ENCODE data around the gene SAFB2.

The SAFB2 gene

GRCh38 chr19:5563935-5564612 lies 58.5 kb downstream of the SAFB2 start:
- TF ChIP-seq FOXP2 (optimal IDR thresholded peaks at IDR 0.05; ENCODE audit: borderline replicate concordance, extremely low read depth, extremely low read length, insufficient read depth) (no peak), POLR2AphosphoS5 (IDR thresholded peaks at IDR 0.05; ENCODE audit: low read depth, low read length) (no peak), TAF1 (IDR thresholded peaks at IDR 0.05; ENCODE audit: borderline replicate concordance, insufficient read depth, low read length) (no peak), REST (IDR thresholded peaks at IDR 0.05; ENCODE audit: insufficient read depth in 1 of 2, low read depth in 2 of 2, low read length in 2 of 2) (no peak), SIN3A (IDR thresholded peaks at IDR 0.05; ENCODE audit: borderline replicate concordance, insufficient read depth, low read length) (no peak)

- TF ChIP-seq POLR2AphosphoS5 (IDR thresholded peaks at IDR 0.05; ENCODE audit: low read depth, low read length) = no peak
- TF ChIP-seq REST (IDR thresholded peaks at IDR 0.05; ENCODE audit: insufficient read depth in 1 of 2, low read depth in 2 of 2, low read length in 2 of 2) = no peak
- no peak for TF ChIP-seq TAF1 (IDR thresholded peaks at IDR 0.05; ENCODE audit: borderline replicate concordance, insufficient read depth, low read length)
- no peak for TF ChIP-seq FOXP2 (optimal IDR thresholded peaks at IDR 0.05; ENCODE audit: borderline replicate concordance, extremely low read depth, extremely low read length, insufficient read depth)
- TF ChIP-seq SIN3A (IDR thresholded peaks at IDR 0.05; ENCODE audit: borderline replicate concordance, insufficient read depth, low read length) = no peak
Measured at GRCh38 chr19:5563008-5563431, 59.6 kb downstream of the SAFB2 start.

DNA sequence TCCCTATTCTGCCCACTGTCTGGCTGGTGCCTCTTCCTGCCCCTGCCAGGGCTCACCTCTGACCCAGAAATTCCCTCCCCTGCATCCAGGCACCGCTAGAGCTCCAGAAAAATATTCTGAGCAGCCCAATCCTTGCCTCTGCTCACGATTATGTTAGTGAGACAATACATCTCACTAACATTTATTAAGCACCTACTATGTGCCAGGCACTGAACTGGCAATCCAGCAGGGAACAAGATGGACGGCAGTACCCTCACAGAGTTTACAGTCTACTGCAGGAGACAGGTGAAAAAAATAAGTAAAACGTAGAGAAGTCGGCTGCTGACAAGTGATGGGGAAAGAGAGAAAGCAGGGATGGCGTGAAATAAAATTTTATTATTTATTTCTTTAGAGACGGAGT lies 60.3 kb downstream of the SAFB2 start:
- TF ChIP-seq TAF1 (IDR thresholded peaks at IDR 0.05; ENCODE audit: borderline replicate concordance, insufficient read depth, low read length) (no peak), SIN3A (IDR thresholded peaks at IDR 0.05; ENCODE audit: borderline replicate concordance, insufficient read depth, low read length) (no peak), REST (IDR thresholded peaks at IDR 0.05; ENCODE audit: insufficient read depth in 1 of 2, low read depth in 2 of 2, low read length in 2 of 2) (no peak), POLR2AphosphoS5 (IDR thresholded peaks at IDR 0.05; ENCODE audit: low read depth, low read length) (no peak), FOXP2 (optimal IDR thresholded peaks at IDR 0.05; ENCODE audit: borderline replicate concordance, extremely low read depth, extremely low read length, insufficient read depth) (no peak)

DNA sequence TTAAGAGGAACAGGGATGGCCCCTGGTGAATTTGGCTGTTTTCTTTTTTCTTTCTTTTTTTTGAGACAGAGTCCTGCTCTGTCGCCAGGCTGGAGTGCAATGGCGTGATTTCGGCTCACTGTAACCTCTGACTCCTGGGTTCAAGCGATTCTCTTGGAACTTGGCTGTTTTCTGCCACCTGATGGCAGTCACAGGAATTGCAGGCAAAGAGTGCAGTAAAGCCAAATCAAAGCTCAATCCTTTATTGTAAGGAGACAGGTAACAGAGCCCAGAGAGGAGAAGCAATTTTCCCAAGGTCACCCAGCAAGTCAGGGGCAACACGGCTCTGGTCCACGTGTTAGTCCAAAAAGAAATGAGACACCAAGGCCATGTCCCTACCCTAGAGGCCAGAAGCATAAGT lies 61.0 kb downstream of the SAFB2 start:
- TF ChIP-seq REST (IDR thresholded peaks at IDR 0.05; ENCODE audit: insufficient read depth in 1 of 2, low read depth in 2 of 2, low read length in 2 of 2) = no peak
- TF ChIP-seq FOXP2 (optimal IDR thresholded peaks at IDR 0.05; ENCODE audit: borderline replicate concordance, extremely low read depth, extremely low read length, insufficient read depth) = no peak
- TF ChIP-seq SIN3A (IDR thresholded peaks at IDR 0.05; ENCODE audit: borderline replicate concordance, insufficient read depth, low read length) = no peak
- TF ChIP-seq POLR2AphosphoS5 (IDR thresholded peaks at IDR 0.05; ENCODE audit: low read depth, low read length) = no peak
- no peak for TF ChIP-seq TAF1 (IDR thresholded peaks at IDR 0.05; ENCODE audit: borderline replicate concordance, insufficient read depth, low read length)

All from PFSK-1 (cell line).